LNCaP clone FGC (cell line): ENCODE data around the gene ATP5MC3.

Experiments
- DNase-seq: peaks from one replicate; pipeline ENCODE4 v3.0.0-alpha.2; 2011; ENCODE audit warnings: low read depth
- H3K4me3 ChIP-seq: 2 replicates; pipeline ENCODE4 v1.5.1; 2011; ENCODE audit warnings: mild to moderate bottlenecking, low read depth, low read length, control low read depth
- CTCF ChIP-seq: IDR thresholded peaks from 2 replicates; pipeline ENCODE4 v1.5.1; 2012; ENCODE audit warnings: mild to moderate bottlenecking; ENCODE audit not compliant: control insufficient read depth, insufficient read depth; ENCODE audit errors: extremely low read depth

Gene ATP5MC3

GRCh38 chr2:175206866-175207265, 25.4 kb upstream of the ATP5MC3 start:
- no peak overlapping the region for H3K4me3 ChIP-seq
- TF ChIP-seq CTCF = no peak
- DNase-seq = no peak

- no peak overlapping the region for H3K4me3 ChIP-seq
- DNase-seq = no peak
- TF ChIP-seq CTCF = no peak
Observed at GRCh38 chr2:175205523-175205922, 24.0 kb upstream of the ATP5MC3 start.

GRCh38 chr2:175203621-175204496, 22.3 kb upstream of the ATP5MC3 start:
- no peak overlapping the region for H3K4me3 ChIP-seq
- DNase-seq = no peak
- peak; percentile 75 for TF ChIP-seq CTCF

GRCh38 chr2:175195012-175195411, 13.5 kb upstream of the ATP5MC3 start:
- no peak for TF ChIP-seq CTCF
- H3K4me3 ChIP-seq = no peak overlapping the region
- no peak for DNase-seq

GRCh38 chr2:175188761-175189160, 7.3 kb upstream of the ATP5MC3 start:
- no peak for DNase-seq
- H3K4me3 ChIP-seq = no peak overlapping the region
- TF ChIP-seq CTCF = no peak

- TF ChIP-seq CTCF = no peak; the same call in 1 of the 2 replicates
- H3K4me3 ChIP-seq = no peak overlapping the region
- no peak for DNase-seq
Observed at GRCh38 chr2:175187378-175187777, 5.9 kb upstream of the ATP5MC3 start.

- TF ChIP-seq CTCF = no peak
- DNase-seq = no peak
- H3K4me3 ChIP-seq = no peak overlapping the region
Observed at GRCh38 chr2:175183674-175184073, 2.2 kb upstream of the ATP5MC3 start.
